H1 (cell line): ENCODE results near the gene RCE1. TPM values are rescaled to one million over a fixed set of nuclear protein-coding genes. Genes with fewer than 3 reads are reported as not detected.

Source experiments
- CTCF ChIA-PET: fragments of 300-600 bp; sonication (Branson Sonifier 250); formaldehyde crosslinking; loops from one replicate; lab custom pipeline; 2021; ENCODE audit not compliant: partially characterized antibody; lab: Charles Lee
- POLR2A ChIA-PET: fragments of 300-600 bp; sonication (Branson Sonifier 250); formaldehyde crosslinking; loops from one replicate; lab custom pipeline; 2021; ENCODE audit warnings: inconsistent platforms; ENCODE audit not compliant: partially characterized antibody; lab: Charles Lee
- DNase-seq, 2 experiments: peaks; one replicate each; pipeline versions ENCODE4 v3.0.0 to v3.0.0-alpha.2; 2010 to 2022; ENCODE audit warnings: low spot score in 2 of 2, low read depth in 1 of 2, mixed read lengths in 1 of 2
- FAIRE-seq: peaks from 2 replicates; lab custom pipeline; 2011; peaks lifted over from hg19 to GRCh38; lab: Jason Lieb, UNC
- H2AFZ ChIP-seq: 2 replicates; pipeline ENCODE4 v1.8.1; 2012; ENCODE audit warnings: low read length, inconsistent platforms
- H2AK5ac ChIP-seq: 2 replicates; pipeline ENCODE4 v1.6.1; 2013; ENCODE audit warnings: low read depth, low read length
- H2BK120ac ChIP-seq: replicated peaks from 2 replicates; pipeline ENCODE3; 2013; ENCODE audit warnings: low read depth, low read length, inconsistent platforms
- H2BK12ac ChIP-seq: 2 replicates; pipeline ENCODE4 v1.6.1; 2013; ENCODE audit warnings: low read depth, low read length
- H2BK15ac ChIP-seq: 2 replicates; pipeline ENCODE4 v1.6.1; 2013; ENCODE audit warnings: low read length
- H2BK20ac ChIP-seq: 2 replicates; pipeline ENCODE4 v1.6.1; 2013; ENCODE audit warnings: low read length
- H2BK5ac ChIP-seq: 2 replicates; pipeline ENCODE4 v1.6.1; 2013; ENCODE audit warnings: low read depth, low read length
- H3K14ac ChIP-seq: 2 replicates; pipeline ENCODE4 v1.6.1; 2013; ENCODE audit warnings: inconsistent platforms; ENCODE audit not compliant: insufficient read length
- H3K18ac ChIP-seq: 2 replicates; pipeline ENCODE4 v1.6.1; 2013; ENCODE audit warnings: low read length; ENCODE audit errors: extremely low read depth
- H3K23ac ChIP-seq: 2 replicates; pipeline ENCODE4 v1.6.1; 2013; ENCODE audit warnings: inconsistent platforms; ENCODE audit not compliant: insufficient read length
- H3K23me2 ChIP-seq: 2 replicates; pipeline ENCODE4 v1.6.1; 2013; ENCODE audit warnings: low read depth, low read length
- H3K27ac ChIP-seq: 2 replicates; pipeline ENCODE4 v1.6.1; 2011; ENCODE audit warnings: low read depth, low read length, inconsistent platforms
- H3K27me3 ChIP-seq, 4 experiments: replicated peaks in 1 of 4; 1 replicate in 1 of 4; 2 replicates in 3 of 4; pipeline versions ENCODE4 v1.6.1 to v1.8.1; 2011 to 2013; ENCODE audit warnings: low read length in 3 of 4, mild to moderate bottlenecking in 3 of 4, inconsistent platforms in 2 of 4, mixed read lengths in 2 of 4, moderate library complexity in 1 of 4; ENCODE audit not compliant: control insufficient read depth in 3 of 4, insufficient read depth in 3 of 4; ENCODE audit errors: extremely low read depth in 1 of 4
- H3K36me3 ChIP-seq, 4 experiments: 2 replicates each; pipeline versions ENCODE4 v1.6.1 to v1.8.1; 2011 to 2013; ENCODE audit warnings: mild to moderate bottlenecking in 4 of 4, low read length in 3 of 4, moderate library complexity in 2 of 4, control low read depth in 1 of 4, inconsistent platforms in 1 of 4; ENCODE audit not compliant: insufficient read depth in 4 of 4, control insufficient read depth in 2 of 4
- H3K4ac ChIP-seq: replicated peaks from 2 replicates; pipeline ENCODE3; 2013; ENCODE audit warnings: low read length, low read depth, mixed read lengths, inconsistent platforms; ENCODE audit not compliant: insufficient read length
- H3K4me1 ChIP-seq, 4 experiments: replicated peaks in 1 of 4; 1 replicate in 1 of 4; 2 replicates in 3 of 4; pipeline versions ENCODE4 v1.6.1 to v1.8.1; 2011 to 2013; ENCODE audit warnings: low read length in 3 of 4, inconsistent platforms in 2 of 4, mixed read lengths in 1 of 4; ENCODE audit not compliant: insufficient read depth in 4 of 4, control insufficient read depth in 3 of 4
- H3K4me2 ChIP-seq, 2 experiments: 2 replicates each; pipeline versions ENCODE4 v1.6.1 to v1.8.1; 2011 to 2013; ENCODE audit warnings: low read depth in 2 of 2, low read length in 2 of 2, control low read depth in 1 of 2, inconsistent platforms in 1 of 2, mild to moderate bottlenecking in 1 of 2; ENCODE audit not compliant: insufficient read depth in 1 of 2
- H3K4me3 ChIP-seq, 4 experiments: fragments of 200-600, 300-600 bp in 1 of 4; sonication (generic), shearing (Covaris generic), sonication (Bioruptor Twin) in 1 of 4; 2 replicates each; pipeline versions ENCODE4 v1.5.1 to v1.8.1; 2011 to 2016; ENCODE audit warnings: low read length in 4 of 4, low read depth in 3 of 4, control low read depth in 2 of 4, inconsistent platforms in 2 of 4, mild to moderate bottlenecking in 2 of 4, mixed read lengths in 1 of 4, moderate library complexity in 1 of 4; ENCODE audit not compliant: insufficient read depth in 2 of 4; ENCODE audit errors: extremely low read depth in 1 of 4
- H3K56ac ChIP-seq: replicated peaks from 2 replicates; pipeline ENCODE3; 2013; ENCODE audit warnings: low read depth, mild to moderate bottlenecking, mixed read lengths, low read length, inconsistent platforms; ENCODE audit not compliant: insufficient read length
- H3K79me1 ChIP-seq: 2 replicates; pipeline ENCODE4 v1.6.1; 2013; ENCODE audit warnings: low read depth, low read length, control low read depth
- H3K79me2 ChIP-seq, 2 experiments: 2 replicates each; pipeline versions ENCODE4 v1.6.1 to v1.8.1; 2012 to 2013; ENCODE audit warnings: low read length in 2 of 2, mild to moderate bottlenecking in 2 of 2, inconsistent platforms in 1 of 2; ENCODE audit not compliant: insufficient read depth in 2 of 2, control insufficient read depth in 1 of 2
- H3K9ac ChIP-seq, 4 experiments: replicated peaks in 1 of 4; 1 replicate in 1 of 4; 2 replicates in 3 of 4; pipeline versions ENCODE4 v1.6.1 to v1.8.1; 2011 to 2013; ENCODE audit warnings: low read depth in 3 of 4, low read length in 3 of 4, control low read depth in 2 of 4, mild to moderate bottlenecking in 2 of 4, moderate library complexity in 2 of 4, inconsistent platforms in 1 of 4; ENCODE audit errors: extremely low read depth in 1 of 4
- H3K9me3 ChIP-seq, 2 experiments: 2 replicates each; pipeline versions ENCODE4 v1.6.1 to v1.8.1; 2012 to 2013; ENCODE audit warnings: mild to moderate bottlenecking in 2 of 2, moderate library complexity in 2 of 2, control low read depth in 1 of 2, inconsistent platforms in 1 of 2, low read depth in 1 of 2, low read length in 1 of 2, mixed read lengths in 1 of 2; ENCODE audit not compliant: insufficient read depth in 2 of 2
- H4K20me1 ChIP-seq, 2 experiments: replicated peaks in 1 of 2; 2 replicates each; pipeline versions ENCODE3 to v1.8.1; 2011 to 2013; ENCODE audit warnings: inconsistent platforms in 2 of 2, low read length in 2 of 2, mild to moderate bottlenecking in 1 of 2; ENCODE audit not compliant: insufficient read depth in 2 of 2, control insufficient read depth in 1 of 2
- H4K5ac ChIP-seq: 2 replicates; pipeline ENCODE4 v1.6.1; 2013; ENCODE audit warnings: low read length, low read depth, mixed read lengths, inconsistent platforms; ENCODE audit not compliant: insufficient read length
- H4K8ac ChIP-seq: 2 replicates; pipeline ENCODE4 v1.8.0; 2013; ENCODE audit warnings: mild to moderate bottlenecking, moderate library complexity, low read length, inconsistent platforms; ENCODE audit not compliant: insufficient read depth; ENCODE audit errors: extremely low read depth
- H4K91ac ChIP-seq: replicated peaks from 2 replicates; pipeline ENCODE3; 2013; ENCODE audit warnings: low read length, mixed read lengths, inconsistent platforms; ENCODE audit not compliant: insufficient read length
- JUND ChIP-seq: IDR thresholded peaks from 2 replicates; pipeline ENCODE4 v1.6.1; 2011; ENCODE audit warnings: mild to moderate bottlenecking, improper control_type of control experiment, low read length
- KDM5A ChIP-seq: fragments of 200-600 bp; IDR thresholded peaks from 2 replicates; pipeline ENCODE4 v1.7.1; 2012; ENCODE audit warnings: mild to moderate bottlenecking, low read length, inconsistent platforms, mixed read lengths
- MAX ChIP-seq: IDR thresholded peaks from 2 replicates; pipeline ENCODE4 v1.6.1; 2012; ENCODE audit warnings: inconsistent platforms
- NANOG ChIP-seq: IDR thresholded peaks from 2 replicates; pipeline ENCODE4 v1.6.1; 2011; ENCODE audit warnings: low read length, low read depth, mild to moderate bottlenecking, inconsistent platforms; ENCODE audit not compliant: insufficient read depth, poor library complexity, severe bottlenecking
- RFX5 ChIP-seq: IDR thresholded peaks from 2 replicates; pipeline ENCODE4 v1.6.1; 2011; ENCODE audit warnings: low read depth, low read length, improper control_type of control experiment, borderline replicate concordance
- RXRA ChIP-seq: IDR thresholded peaks from 2 replicates; pipeline ENCODE4 v1.6.1; 2011; ENCODE audit warnings: low read depth, mild to moderate bottlenecking, low read length, moderate library complexity; ENCODE audit not compliant: insufficient read depth
- SUZ12 ChIP-seq: fragments of 200-600 bp; sonication (generic); IDR thresholded peaks from 2 replicates; pipeline ENCODE4 v1.6.1; 2012; ENCODE audit warnings: mild to moderate bottlenecking, inconsistent platforms, low read length, moderate library complexity, mixed read lengths
- ZNF274 ChIP-seq: IDR thresholded peaks from 2 replicates; pipeline ENCODE4 v1.7.0; 2012; ENCODE audit warnings: low read length, borderline replicate concordance; ENCODE audit errors: extremely low read depth
- WGBS, 2 experiments: shearing (Covaris generic) in 1 of 2; methylation state at CpG; one replicate each; pipeline versions ENCODE4 v1.1.6 to v1.1.7; 2013 to 2015; ENCODE audit warnings: low lambda C conversion rate in 2 of 2, mixed read lengths in 2 of 2, inconsistent platforms in 1 of 2, low coverage in 1 of 2, missing lambda C conversion rate in 1 of 2; ENCODE audit not compliant: insufficient replicate concordance in 2 of 2, insufficient coverage in 1 of 2, insufficient read length in 1 of 2; ENCODE audit errors: extremely low coverage in 1 of 2, missing lambda C conversion rate in 1 of 2; 5-methylcytosine and 5-hydroxymethylcytosine counted together
- polyA plus RNA-seq, 7 experiments: library from polyadenylated mRNA; depleted of rRNA in 3 of 7; stranded (reverse) in 5 of 7; unstranded in 2 of 7; fragments of >200 nt in 5 of 7; fragments of 200-250 nt in 2 of 7; gene quantifications; 1 replicate in 5 of 7; 2 replicates in 1 of 7; 4 replicates in 1 of 7; pipeline versions ENCODE4 v1.2.1 to v1.2.3, GENCODE V29; 2011 to 2013; ENCODE audit warnings: missing spikeins in 2 of 7, mixed read lengths in 2 of 7
- total RNA-seq: library from RNA; stranded (reverse); fragmentation: NEBNext Ultra II Directional; extraction: Animal tissue kit (Norgen Biotek cat#: 25700); gene quantifications from 2 replicates; pipeline ENCODE4 v1.2.1, GENCODE V29; 2021
- TF ChIP-seq, protein P1 (sequence below), 3 experiments: IDR thresholded peaks; 1 replicate in 2 of 3; 2 replicates in 1 of 3; pipeline versions ENCODE4 v1.5.1 to v1.6.1; 2011; ENCODE audit warnings: low read length in 3 of 3, mild to moderate bottlenecking in 3 of 3, inconsistent platforms in 2 of 3, low read depth in 1 of 3, moderate library complexity in 1 of 3; ENCODE audit not compliant: insufficient read depth in 1 of 3; ENCODE audit errors: control extremely low read depth in 1 of 3

Gene RCE1
- total and polyA plus RNA-seq, 2 of the 8 experiments (the other 6 are each of a cell fraction or from before 2014, with no cell fraction given) = 35.8 to 84.8 TPM

- WGBS, 2 experiments = 93% methylated on average over 28 of the region's 29 CpGs; no CpG with 5 or more reads in 1 of the 2 experiments
- Histone ChIP-seq H3K27me3 (no peaks in the 10 kb centered on the region), H4K5ac (no peak overlapping the region), H4K91ac (no peak overlapping the region), H3K4me2 (no peak overlapping the region), H3K23ac (no peak overlapping the region), H2AK5ac (no peak overlapping the region), H3K18ac (no peak overlapping the region), H2BK120ac (no peak overlapping the region), H3K56ac (no peak overlapping the region), H3K9ac (no peak overlapping the region), H4K20me1 (peaks cover 2 to 4% of the 10 kb centered on the region in 2 experiments), H2BK15ac (no peak overlapping the region), H3K36me3 (peaks cover 0 to 18% (median 1%) of the 10 kb centered on the region in 4 experiments; a peak in 4 of 8 replicates), H3K23me2 (peaks cover 8% of the 10 kb centered on the region), H2BK12ac (no peak overlapping the region), H4K8ac (no peak overlapping the region; the same call in 1 of the 2 replicates), H2BK5ac (no peak overlapping the region), H3K9me3 (no peaks in the 10 kb centered on the region), H3K4me1 (peaks cover 5 to 20% (median 9%) of the 10 kb centered on the region in 4 experiments), H2BK20ac (no peak overlapping the region), H3K79me2 (no peaks in the 10 kb centered on the region), H2AFZ (no peak overlapping the region), H3K4me3 (no peak overlapping the region), H3K14ac (no peak overlapping the region), H3K79me1 (no peaks in the 10 kb centered on the region), H3K27ac (no peak overlapping the region; the same call in 1 of the 2 replicates), H3K4ac (no peak overlapping the region)
- no peak for FAIRE-seq
- ChIA-PET POLR2A (interaction anchor here (1.4 to 2.3 kb wide), 2 partner anchors 10 to 16 kb away, joined by 5 to 18 read pairs; partner anchors contain the start of gene RCE1), CTCF (interaction anchor here (1.6 to 2.0 kb wide), 3 partner anchors 8 to 117 kb away, joined by 4 to 9 read pairs (median 6); partner anchors contain the start of gene C11orf86)
- no peak for DNase-seq
- TF ChIP-seq RFX5 (no peak), RXRA (no peak), KDM5A (no peak), JUND (no peak), NANOG (no peak), MAX (no peak), SUZ12 (no peak), ZNF274 (no peak)
- TF ChIP-seq, protein P1, sequence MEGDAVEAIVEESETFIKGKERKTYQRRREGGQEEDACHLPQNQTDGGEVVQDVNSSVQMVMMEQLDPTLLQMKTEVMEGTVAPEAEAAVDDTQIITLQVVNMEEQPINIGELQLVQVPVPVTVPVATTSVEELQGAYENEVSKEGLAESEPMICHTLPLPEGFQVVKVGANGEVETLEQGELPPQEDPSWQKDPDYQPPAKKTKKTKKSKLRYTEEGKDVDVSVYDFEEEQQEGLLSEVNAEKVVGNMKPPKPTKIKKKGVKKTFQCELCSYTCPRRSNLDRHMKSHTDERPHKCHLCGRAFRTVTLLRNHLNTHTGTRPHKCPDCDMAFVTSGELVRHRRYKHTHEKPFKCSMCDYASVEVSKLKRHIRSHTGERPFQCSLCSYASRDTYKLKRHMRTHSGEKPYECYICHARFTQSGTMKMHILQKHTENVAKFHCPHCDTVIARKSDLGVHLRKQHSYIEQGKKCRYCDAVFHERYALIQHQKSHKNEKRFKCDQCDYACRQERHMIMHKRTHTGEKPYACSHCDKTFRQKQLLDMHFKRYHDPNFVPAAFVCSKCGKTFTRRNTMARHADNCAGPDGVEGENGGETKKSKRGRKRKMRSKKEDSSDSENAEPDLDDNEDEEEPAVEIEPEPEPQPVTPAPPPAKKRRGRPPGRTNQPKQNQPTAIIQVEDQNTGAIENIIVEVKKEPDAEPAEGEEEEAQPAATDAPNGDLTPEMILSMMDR (IDR thresholded peaks at IDR 0.05; ENCODE audit: control extremely low read depth in 1 of 3, insufficient read depth in 1 of 3, low read depth in 1 of 3, low read length in 3 of 3) = no peak
These were observed 15.9 kb downstream of the RCE1 start for GRCh38 chr11:66858939-66859685.
